NCI-H1436 (cell line): ENCODE measurements around the gene CNIH1.
A peak's percentile ranks its signal among the peaks of the same experiment; 100 is the strongest.

Source experiments
- DNase-seq: peaks from one replicate; lab custom pipeline; 2025; lab: John Stamatoyannopoulos, UW

The CNIH1 gene

DNA sequence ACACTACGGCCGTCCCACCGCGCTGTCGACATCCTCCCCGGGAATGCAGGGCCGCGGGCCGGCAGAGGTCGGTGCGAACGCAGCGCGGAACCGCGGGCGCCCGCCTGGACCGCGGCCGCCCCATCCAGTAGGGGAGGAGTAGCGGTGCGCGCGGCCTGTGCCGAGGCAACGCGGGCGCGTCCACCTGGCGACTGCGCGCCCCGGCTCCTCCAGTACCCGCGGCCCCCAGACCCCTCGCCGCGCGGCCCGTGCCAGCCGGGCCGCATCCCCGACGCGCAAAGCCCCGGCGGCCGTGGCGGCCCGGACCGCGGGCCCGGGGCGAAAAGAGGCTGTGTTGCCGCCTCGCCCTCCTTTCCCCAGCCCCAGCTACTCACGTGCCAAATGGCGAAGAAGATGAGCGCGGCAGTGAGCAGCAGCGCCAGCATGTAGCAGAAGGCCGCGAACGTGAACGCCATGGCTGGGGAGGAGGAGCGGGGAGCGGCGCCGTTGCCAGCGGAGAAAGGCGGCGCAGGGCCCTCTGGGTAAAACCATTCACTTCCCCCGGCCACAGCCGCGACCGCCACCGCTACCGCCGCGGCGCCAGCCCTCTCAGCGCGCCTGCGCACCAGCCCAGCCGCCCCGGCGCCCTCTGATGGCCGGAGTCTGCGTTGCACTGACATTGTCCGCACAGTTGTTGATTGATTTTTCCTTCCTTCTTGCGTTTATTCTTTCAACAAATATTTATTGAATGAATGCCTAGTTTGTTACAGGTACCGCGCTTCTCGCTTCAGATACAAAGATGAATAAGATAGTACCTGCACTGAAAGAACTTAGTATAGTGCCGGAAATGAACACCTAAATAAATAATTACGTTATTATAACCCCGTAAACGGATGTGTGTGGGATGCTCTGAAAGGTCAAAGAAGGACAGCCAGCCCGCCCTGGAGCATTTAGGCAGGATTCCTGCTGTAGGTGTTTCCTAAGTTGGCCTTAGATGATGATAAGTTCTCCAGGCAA is at the start of gene CNIH1:
Gene CNIH1, minus strand, starts transcription at position 502 of the 996 bp plus-strand sequence. Its CDS starts 47 bp downstream, at position 455.
- peak; percentile 82 for DNase-seq

DNA sequence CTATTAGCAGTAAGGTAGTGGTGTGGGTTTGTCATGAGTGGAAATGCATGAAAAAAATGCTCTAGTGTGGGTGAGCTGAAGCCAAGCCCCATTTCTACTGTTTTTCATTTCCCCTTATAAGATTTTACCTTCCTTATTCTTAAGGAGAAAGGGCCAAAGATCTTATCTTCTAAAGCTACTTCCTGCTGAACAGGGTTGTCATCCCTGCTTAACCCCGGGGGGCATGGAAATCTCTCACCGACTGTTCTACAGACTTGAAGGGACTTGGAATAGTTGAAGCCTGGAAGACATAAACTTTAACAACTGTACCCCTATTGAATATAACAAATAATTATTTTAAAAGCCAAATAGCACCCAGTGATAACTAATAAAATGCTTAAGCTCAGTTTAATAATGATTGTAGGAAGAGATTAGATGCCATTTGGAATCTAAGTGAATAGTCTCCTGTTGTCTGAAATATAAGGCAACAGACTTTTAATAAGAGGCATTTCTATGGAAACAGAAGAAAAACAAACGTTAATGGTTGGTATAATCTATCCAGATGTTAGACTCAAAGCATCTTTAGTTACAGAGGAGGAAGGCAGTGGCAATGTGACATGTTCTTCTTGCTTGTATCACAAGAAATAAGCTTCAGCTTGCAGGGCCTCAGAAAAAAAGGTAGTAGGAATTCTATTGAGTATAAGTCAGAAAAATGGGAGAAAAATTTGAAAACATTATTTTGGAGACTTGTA is 49.4 kb upstream of the CNIH1 start:
- DNase-seq = no peak

DNA sequence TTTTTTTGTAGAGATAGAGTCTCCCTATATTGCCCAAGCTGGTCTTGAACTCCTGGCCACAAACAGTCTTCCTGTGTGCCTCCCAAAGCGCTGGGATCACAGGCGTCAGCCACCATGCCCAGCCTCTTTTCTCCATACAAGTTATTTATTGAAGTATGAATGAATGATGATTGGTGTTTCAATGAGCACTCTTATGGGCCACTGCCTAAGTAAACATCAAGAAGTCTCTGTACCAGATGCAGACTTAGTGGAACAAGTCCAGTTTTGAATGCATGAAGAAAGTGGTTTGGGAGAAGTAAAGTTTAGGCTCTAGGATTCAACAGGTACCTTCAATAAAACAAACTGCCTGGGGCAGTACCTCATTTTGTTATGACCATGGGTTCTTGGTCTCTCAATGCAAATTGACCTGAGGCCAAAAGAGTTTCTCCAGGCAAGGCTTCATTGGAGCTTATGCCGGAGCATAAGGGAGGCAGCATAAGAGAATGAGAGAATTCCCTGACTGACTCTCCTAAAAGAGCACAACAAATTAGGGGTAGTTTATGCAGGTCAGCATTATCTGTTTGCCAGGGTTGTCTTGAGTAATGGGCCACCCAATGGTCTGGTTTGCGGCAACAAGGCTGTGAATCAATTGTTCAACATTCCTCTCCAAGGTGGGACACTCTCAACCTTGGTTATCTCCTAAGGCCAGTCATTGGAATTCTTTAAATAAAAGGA is 48.7 kb upstream of the CNIH1 start:
- DNase-seq = no peak

DNA sequence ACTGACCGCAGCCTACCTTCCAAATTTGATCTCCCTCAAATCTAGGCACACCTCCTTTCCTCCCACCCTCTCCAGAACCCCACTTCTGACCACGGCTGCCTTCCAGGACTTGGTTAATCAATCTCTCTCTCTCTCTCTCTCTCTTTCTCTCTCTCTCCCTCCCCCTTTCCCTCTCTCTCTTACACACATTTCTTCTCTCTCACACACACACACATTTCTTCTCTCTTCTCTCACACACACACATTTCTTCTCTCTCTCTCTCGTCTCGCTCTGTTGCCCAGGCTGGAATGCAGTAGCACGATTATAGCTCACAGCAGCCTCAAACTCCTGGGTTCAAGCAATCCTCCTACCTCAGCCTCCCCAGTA is 48.1 kb upstream of the CNIH1 start:
- DNase-seq = no peak

DNA sequence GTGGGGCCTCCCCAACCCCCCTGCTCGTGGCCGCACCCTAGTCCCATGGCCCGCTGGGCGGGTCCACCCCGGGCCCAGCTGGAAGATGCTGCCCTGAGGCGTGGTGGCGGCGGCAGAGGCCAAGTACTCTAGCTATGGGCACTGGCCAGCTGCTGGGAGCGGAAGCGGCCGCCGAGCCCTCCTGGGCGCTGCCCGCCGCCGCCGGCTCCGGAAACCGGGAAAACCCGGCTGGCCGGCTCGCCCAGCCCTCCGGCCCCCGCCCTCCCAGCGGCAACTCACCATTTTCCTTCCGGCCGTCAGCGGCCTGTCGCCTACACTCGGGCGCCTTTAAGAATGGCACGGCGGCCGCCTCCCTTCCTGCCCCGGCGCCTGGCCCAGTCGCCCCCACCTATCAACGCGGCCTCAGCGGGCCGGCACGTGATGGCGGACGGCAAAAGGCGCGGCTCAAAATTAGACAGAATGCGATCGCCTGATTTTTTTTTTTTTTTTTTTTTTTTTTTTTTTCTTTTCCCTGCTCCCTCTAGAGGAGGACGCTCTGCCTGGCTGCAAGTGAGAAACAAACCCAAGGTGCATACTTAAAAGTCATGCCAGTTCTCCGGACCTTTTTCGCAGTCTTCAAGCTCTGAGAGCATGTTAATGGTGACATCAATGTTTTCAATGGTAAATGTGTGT is 47.6 kb upstream of the CNIH1 start, which contains the start of gene GMFB:
Gene GMFB, minus strand, starts transcription at position 335 of the 672 bp plus-strand sequence. Its CDS starts 53 bp downstream, at position 282.
- peak; percentile 81 for DNase-seq

DNA sequence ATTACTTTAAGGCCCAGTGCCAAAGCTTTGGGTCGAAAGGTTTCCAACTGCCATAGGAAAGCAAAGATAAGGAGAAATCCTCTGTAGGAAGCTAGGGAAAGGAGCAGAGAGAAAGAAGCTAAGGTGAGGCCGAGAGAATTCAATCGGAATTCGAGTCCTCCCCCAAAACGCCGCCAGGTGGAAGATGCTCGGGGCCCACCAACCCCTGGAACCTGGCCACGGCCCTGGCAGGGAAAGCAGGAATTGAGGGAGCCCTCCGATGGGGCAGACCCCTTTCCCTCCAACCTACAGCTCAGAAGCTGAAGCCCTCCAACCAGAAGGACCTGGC is 47.1 kb upstream of the CNIH1 start:
- DNase-seq = peak; percentile 12

DNA sequence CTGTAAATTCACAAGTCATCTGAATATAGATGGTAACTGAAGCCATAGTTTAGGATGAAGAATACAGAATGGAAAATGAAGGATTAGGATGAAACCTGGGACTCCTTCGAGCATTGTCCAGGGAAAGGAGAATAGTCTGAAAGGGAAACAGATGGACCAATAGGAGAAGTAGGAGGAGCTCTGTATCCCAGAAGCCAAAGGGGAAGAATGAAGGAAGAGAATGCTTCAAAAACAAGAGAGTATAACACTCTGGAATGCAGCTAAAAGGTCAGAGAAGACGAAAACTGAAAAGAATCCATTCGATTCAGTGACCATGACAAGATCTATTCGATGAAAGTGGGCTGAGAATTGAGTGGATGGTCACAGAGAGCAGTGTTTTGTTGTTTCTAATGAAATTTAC is 46.6 kb upstream of the CNIH1 start:
- no peak for DNase-seq

DNA sequence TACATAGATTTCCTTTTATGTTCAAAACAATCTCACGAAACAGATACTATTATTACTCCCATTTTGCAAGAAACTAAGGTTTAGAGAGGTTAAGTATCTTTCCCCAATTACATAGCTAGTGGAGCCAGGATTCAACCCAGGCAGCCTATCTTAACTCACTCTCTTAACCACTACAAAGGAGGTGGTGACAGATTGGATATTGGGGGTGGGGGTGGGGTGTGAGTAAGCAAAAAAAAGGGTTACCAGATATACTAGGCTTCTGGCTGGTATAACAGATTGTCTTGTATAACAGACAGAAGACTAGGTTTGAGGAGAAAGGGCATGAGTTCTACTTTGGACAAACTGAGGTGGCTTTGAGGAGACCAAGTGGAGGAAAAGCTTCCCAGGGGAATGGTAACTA is 45.5 kb upstream of the CNIH1 start:
- no peak for DNase-seq

DNA sequence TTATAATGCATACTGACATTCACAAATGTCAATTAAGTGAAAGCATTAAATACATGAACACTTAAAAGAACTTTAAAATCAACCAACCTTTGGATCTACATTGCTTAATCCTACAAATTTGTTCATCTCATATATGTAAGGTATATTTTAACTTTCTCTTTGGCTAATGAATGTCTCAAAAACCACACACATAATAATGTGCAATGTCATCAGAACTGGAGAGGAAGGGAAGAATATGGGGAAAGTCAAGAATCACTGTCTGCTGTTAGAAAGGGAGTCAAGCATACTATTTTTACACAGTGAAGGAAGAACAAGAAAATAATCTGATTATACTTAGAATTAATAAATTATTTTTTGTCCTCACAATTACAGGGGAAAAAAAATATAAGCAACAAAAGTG is 42.7 kb upstream of the CNIH1 start:
- no peak for DNase-seq

DNA sequence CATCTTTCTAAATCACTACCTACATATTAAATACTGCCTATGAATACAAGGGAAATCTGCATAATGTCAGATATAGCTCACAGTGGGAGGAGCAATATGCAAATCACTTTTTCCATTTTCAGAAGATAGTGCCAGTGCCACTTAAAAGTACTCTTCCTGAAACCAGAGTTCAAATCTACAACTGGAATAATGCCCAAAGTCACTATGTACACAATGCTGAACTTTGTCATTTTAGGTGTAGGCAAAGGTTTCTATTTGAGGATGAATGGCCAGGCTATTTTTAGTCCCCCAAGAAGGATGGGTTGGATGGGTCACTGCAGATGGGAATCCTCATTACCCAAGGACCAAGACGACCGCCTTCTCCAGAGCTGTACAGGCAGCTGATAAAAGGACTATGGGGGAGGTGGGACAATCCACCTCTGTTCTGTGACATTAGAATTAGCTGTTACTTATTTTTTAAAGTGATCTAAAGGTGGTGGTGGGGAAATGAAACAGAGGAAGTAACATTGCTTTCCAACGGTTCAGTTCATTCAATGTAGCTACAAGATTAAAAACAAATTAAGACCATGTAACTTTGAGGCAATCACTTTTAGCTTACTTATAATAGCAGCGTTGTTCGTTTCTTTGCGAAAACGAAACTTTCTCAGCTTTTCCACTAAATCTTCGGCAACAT is 42.0 kb upstream of the CNIH1 start:
- DNase-seq = no peak

DNA sequence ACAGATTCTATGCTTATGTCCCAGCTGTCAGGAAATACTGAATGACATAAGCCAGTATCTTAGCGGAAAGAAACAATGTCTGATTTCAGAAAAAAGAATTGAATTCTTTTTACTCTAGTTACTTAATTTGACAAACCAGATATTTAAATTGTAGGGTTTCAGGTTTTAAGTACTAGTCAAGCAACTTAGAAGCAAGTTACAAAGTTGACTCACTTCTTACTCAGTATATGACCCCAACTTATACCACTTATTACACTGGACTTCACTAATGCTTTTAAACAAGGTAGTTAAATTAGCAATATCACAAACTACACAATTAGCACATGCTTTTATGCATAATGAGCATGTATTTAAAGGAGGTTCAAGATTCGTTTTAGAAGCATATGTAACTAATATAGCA is 40.5 kb upstream of the CNIH1 start:
- no peak for DNase-seq

DNA sequence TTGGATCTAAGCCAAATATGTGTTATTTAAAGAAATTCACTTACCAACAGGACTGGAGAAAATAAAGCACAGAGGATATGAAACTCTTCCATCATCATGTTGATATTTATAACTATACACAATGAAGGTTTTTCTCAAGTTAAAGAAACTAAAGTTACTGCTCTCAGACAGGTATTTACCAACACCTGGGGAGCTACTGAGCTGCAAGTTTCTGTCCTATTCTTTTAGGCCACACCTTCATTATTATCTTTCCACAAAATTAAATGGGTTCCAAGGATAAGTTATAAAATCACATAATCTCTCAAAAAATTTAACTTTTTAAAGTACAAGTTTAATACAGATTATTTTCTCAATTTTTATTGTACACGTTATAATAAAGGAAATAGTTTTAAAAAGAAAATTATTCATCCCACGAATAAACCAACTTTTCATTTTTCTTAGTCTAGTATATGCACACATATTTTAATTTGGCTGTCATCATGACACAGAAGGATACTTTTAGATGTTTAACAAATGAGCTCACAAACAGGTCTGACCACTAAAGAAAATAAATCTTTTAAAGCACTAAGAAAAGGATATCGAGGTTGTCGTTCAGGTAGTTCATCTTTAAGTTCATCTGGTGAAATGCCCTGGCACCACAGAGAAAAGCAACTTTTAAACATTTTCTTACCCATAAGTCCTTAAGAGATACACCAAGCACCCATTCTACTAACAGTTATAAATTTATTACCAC is 39.8 kb upstream of the CNIH1 start:
- DNase-seq = no peak

DNA sequence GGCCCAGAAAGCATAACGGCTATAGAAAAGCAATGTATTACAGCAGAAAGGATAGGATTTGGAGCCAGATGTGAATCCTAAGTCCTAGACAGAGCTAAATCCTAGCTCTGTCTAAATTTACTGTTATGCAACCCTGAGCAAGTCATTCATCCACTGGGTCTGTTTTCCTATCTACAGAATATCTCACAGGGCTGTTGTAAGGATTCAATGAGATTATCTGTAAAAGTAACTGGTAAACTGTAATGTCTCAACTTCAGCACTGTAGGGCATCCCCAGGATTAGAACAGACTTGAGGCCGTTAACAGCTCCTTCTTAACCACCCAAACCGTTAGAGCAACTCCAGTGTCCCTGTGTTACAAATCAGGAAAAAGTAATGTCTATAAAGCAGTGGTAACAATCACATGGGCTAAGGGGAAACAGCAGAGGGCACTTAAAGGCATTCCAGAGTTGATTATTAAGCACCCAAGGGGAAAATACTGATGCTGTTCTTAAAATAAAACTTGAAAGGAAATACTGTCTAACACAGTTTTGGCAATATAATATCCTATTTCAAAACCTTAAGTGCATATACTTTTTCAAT is 37.6 kb upstream of the CNIH1 start:
- no peak for DNase-seq

DNA sequence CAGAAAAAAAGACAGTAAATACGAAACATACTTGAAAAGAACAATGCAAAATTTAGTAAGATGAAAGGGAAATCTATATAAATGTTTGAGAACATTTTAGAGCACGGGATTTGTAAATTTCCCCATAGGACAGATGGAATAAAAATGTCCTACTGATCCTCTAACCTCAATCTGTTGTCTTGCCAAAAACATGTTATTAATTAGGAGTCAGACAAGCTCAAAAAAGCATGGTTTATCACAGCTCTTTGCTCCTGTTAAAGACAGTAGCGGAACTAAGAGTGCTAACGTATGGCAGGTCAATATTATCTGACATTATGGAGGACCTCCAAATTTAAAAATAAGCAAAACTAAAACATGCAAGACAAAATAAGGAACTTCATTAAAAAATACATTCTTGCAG is 34.7 kb upstream of the CNIH1 start:
- DNase-seq = no peak

DNA sequence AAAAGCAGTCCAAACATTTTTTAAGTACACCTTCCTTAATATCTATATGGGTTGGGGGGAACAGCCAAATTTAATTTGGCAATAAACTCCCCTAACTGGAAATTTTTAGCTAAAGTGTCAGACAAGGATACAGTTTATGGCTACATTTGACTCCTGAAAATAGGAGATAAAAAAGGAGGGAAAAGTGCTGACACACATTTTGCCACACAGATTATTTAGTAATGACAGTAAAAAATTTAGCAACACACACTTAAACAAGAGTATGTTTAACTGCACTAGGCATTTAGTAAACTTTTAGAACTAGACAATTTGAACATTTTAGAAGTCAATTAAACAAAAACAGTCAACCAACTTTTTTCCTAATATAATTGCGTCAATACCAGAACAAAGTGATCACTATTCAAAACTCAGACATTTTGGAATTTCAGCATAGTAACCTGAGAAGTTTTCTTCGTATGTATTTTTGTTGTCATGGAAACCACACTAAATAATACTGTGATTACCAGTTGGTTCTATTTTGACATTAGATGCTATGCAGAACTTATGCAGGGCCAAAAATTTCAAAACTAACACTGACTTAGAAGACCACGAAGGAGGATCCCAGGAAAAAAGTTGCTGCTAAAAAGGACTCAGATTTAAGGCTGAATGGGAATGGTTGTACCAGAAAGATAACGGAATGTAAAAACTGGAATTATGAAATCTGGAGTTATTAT is 34.2 kb upstream of the CNIH1 start:
- DNase-seq = no peak

DNA sequence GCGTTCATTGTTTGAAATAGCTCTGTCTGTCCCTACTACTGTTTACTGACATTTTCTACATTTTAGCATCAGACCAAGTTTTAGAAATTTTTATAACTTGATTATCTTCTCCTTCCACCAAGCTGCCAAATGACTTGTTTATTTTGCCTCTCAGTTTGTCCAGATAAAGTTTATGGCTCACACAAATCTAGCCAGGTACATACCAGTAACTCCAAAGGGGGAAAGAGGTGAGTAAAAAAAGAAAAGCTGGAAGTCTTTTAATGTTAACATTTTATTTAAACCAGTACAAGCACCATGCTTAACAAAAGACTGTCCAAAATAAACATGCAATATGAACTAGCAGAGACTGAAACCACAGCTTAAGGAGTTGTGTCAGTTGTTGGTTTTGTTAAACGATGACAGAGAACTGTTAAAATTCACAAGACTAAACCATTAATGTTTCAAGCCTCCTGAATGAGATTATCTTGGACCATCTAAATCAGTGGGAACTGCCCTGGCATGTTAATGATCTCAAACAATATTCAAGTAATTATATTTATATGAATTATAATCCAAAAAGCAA is 33.1 kb upstream of the CNIH1 start:
- no peak for DNase-seq

DNA sequence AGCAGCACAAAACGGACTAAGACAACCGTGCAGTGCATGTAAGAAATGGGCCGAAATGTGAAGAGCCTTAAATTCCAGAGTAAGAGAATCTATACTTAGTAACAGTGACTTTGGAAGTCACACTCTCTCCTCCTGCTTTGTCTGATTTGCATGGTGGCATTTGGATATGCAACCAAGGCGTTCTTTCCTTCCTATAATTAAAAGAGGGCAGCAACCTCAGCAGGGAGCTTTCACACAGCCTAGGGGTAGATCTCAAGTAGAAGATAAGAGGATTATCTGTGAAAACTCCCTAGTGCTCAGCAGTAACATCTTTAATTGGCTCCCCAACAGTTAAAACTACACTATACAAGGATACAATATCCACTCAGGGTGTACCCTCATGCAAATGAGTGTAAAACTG is 31.1 kb upstream of the CNIH1 start:
- DNase-seq = no peak

DNA sequence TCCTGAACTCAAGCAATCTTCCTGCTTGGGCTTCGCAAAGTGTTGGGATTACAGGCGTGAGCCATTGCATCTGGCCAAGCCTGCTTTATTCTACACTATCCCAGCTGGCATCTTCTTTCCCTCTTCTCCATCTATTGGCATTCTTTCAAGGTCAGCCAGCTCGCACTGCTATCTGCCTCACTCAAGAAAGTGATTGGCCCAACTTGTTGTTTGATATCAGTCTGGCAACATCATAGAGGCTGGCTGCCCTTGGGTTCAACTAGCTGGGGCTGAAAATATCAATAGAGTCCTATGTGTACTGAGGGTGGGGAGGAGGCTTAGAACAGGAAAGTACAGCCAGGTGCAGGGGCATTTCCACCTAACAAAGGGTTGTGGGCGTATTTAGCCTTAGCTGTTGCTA is 30.5 kb upstream of the CNIH1 start:
- no peak for DNase-seq

DNA sequence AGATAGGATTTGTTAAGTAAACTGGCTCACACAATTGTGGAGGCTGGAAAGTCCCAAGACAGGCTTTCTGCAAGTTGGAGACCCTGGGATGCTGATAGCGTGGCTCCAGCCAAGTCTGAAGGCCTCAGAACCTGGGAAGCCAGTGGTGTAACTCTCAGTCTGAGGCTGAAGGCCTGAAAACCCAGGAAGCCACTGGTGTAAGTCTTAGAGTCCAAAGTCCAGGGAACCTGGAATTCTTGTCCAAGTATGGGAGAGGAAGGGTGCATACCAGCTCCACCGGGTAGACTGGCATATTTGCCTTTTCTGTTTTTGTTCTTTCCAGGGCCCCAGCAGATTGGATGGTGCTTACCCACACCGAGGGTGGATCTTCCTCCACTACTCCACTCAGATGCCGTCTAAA is 29.5 kb upstream of the CNIH1 start:
- no peak for DNase-seq
